Measurements from ENCODE around the gene C20orf204. TPM values are rescaled to one million over a fixed set of nuclear protein-coding genes. Genes with fewer than 3 reads are reported as not detected.

Gene C20orf204
- total RNA-seq, 2 donors from 2014 or later: 0.52 to 3.0 TPM

- DNase-seq: no peak
- no peak overlapping the region for H3K4me3 ChIP-seq
- WGBS, 2 donors: 75 to 88% methylated on average over 11 to 15 of the region's 15 CpGs
- H3K9me3 ChIP-seq: no peaks in the 10 kb centered on the region
- intact Hi-C loops (cut with DNase I): no loop called here
- TF ChIP-seq POLR2A (IDR thresholded peaks at IDR 0.05): no peak
- no peak for TF ChIP-seq CTCF (IDR thresholded peaks at IDR 0.05)
- ATAC-seq: no peak
- H3K36me3 ChIP-seq (replicated peaks in 1 of 2; ENCODE audit: insufficient read depth in 1 of 2, low read depth in 2 of 2): peaks cover 11 to 47% of the 10 kb centered on the region in 2 donors
- H3K27ac ChIP-seq: peak overlapping the region in 2 of 4 donors; percentile 22 to 27
- H3K27me3 ChIP-seq: no peaks in the 10 kb centered on the region
- peaks cover 23% of the 10 kb centered on the region for H3K4me1 ChIP-seq
Observed at GRCh38 chr20:64023361-64024140, 12.4 kb upstream of the C20orf204 start.

GRCh38 chr20:64024141-64024990, 11.6 kb upstream of the C20orf204 start:
- H3K4me3 ChIP-seq: no peak overlapping the region
- DNase-seq (no peak), ATAC-seq (peak; percentile 52)
- TF ChIP-seq POLR2A (IDR thresholded peaks at IDR 0.05) (no peak), CTCF (IDR thresholded peaks at IDR 0.05) (no peak)
- WGBS, 2 donors: 73 to 75% methylated on average over 11 to 16 of the region's 17 CpGs
- H3K4me1 ChIP-seq: peaks cover 23% of the 10 kb centered on the region
- intact Hi-C loops (cut with DNase I): no loop called here
- H3K36me3 ChIP-seq (replicated peaks in 1 of 2; ENCODE audit: insufficient read depth in 1 of 2, low read depth in 2 of 2): peaks cover 11 to 42% of the 10 kb centered on the region in 2 donors
- no peaks in the 10 kb centered on the region for H3K27me3 ChIP-seq
- H3K27ac ChIP-seq: peak overlapping the region in 2 of 4 donors; percentile 22 to 27
- H3K9me3 ChIP-seq: no peaks in the 10 kb centered on the region

- peaks cover 23% of the 10 kb centered on the region for H3K4me1 ChIP-seq
- intact Hi-C loops (cut with DNase I): no loop called here
- no peak for TF ChIP-seq CTCF (IDR thresholded peaks at IDR 0.05)
- no peak for TF ChIP-seq POLR2A (IDR thresholded peaks at IDR 0.05)
- H3K9me3 ChIP-seq: no peaks in the 10 kb centered on the region
- DNase-seq: no peak
- ATAC-seq: no peak
- H3K27ac ChIP-seq: no peak overlapping the region
- peaks cover 11 to 42% of the 10 kb centered on the region in 2 donors for H3K36me3 ChIP-seq (replicated peaks in 1 of 2; ENCODE audit: insufficient read depth in 1 of 2, low read depth in 2 of 2)
- H3K27me3 ChIP-seq: no peaks in the 10 kb centered on the region
- 95 to 96% methylated on average over 14 to 16 of the region's 18 CpGs for WGBS, 2 donors
- no peak overlapping the region for H3K4me3 ChIP-seq
Observed at GRCh38 chr20:64025101-64025825, 10.7 kb upstream of the C20orf204 start.

- Histone ChIP-seq H3K27ac (no peak overlapping the region), H3K4me1 (peaks cover 23% of the 10 kb centered on the region), H3K9me3 (no peaks in the 10 kb centered on the region), H3K27me3 (no peaks in the 10 kb centered on the region), H3K4me3 (no peak overlapping the region), H3K36me3 (replicated peaks in 1 of 2; ENCODE audit: insufficient read depth in 1 of 2, low read depth in 2 of 2) (peaks cover 11 to 42% of the 10 kb centered on the region in 2 donors)
- TF ChIP-seq CTCF (IDR thresholded peaks at IDR 0.05) (no peak), POLR2A (IDR thresholded peaks at IDR 0.05) (no peak)
- WGBS, 2 donors: 96% methylated on average over 16 to 28 of the region's 29 CpGs
- ATAC-seq (no peak), DNase-seq (no peak)
- intact Hi-C loops (cut with DNase I): no loop called here
Observed at GRCh38 chr20:64025826-64026412, 10.1 kb upstream of the C20orf204 start.
